ENCODE results near the gene DNAJA2.

DNA sequence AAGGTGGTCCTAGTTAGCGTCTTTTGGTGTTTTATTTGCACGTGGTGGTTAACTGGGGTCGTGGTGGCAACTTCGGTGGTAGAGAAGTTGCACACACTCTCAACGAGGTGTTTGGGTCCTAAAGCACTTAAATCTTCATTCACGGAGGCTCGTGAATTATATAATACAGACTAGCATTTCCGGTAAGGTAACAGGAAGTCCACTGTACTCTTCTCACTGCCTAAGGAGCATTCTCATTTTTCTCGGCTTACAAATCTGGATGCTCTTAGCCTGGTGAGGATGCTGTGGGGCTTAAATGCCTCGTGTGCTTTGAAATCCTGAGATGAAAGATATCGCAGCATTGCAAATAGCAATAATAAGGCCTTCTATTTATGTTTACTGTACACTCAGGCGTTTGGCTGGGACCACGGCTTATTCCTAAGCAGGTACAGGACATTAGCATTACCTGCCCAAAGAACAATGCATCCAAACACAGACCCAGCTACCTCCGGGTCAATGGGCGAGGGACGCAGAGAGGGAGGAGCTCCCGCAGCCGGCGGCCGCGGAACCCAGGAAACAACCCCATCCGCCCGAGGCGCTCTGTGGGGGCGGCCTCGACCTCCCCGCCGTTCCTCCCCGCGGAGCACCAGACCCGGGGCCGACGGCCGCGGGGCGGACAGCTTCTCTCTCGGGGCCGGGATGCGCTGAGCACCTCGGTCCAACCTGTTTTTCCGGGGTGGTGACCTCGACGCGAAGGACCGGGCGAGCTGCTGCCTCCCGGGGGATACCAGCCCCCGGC, 856 bp downstream of the DNAJA2 start:
- TF ChIP-seq, protein P1, sequence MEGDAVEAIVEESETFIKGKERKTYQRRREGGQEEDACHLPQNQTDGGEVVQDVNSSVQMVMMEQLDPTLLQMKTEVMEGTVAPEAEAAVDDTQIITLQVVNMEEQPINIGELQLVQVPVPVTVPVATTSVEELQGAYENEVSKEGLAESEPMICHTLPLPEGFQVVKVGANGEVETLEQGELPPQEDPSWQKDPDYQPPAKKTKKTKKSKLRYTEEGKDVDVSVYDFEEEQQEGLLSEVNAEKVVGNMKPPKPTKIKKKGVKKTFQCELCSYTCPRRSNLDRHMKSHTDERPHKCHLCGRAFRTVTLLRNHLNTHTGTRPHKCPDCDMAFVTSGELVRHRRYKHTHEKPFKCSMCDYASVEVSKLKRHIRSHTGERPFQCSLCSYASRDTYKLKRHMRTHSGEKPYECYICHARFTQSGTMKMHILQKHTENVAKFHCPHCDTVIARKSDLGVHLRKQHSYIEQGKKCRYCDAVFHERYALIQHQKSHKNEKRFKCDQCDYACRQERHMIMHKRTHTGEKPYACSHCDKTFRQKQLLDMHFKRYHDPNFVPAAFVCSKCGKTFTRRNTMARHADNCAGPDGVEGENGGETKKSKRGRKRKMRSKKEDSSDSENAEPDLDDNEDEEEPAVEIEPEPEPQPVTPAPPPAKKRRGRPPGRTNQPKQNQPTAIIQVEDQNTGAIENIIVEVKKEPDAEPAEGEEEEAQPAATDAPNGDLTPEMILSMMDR (IDR thresholded peaks at IDR 0.05), result no peak
- no peak for TF ChIP-seq POLR2A (IDR thresholded peaks at IDR 0.05)

Data from uterus (tissue), 2 donors.